Fibroblast of pulmonary artery (primary cell): Measurements from ENCODE around the gene TIGD3.

Experiments used
- DNase-seq: peaks from one replicate; pipeline ENCODE4 v3.0.0-alpha.2; 2010; ENCODE audit warnings: low read depth
- H3K4me3 ChIP-seq: replicated peaks from 2 replicates; pipeline ENCODE4 v1.5.1; 2011; ENCODE audit warnings: low read depth, mild to moderate bottlenecking, control low read depth, low read length, moderate library complexity
- CTCF ChIP-seq: IDR thresholded peaks from 2 replicates; pipeline ENCODE4 v1.5.1; 2011; ENCODE audit warnings: mild to moderate bottlenecking, control low read depth, low read length, inconsistent platforms; ENCODE audit errors: missing control alignments

The TIGD3 gene

GRCh38 chr11:65316227-65317024, 38.1 kb upstream of the TIGD3 start:
- DNase-seq = peak; percentile 92
- TF ChIP-seq CTCF = no peak
- peak overlapping the region; percentile 95 for H3K4me3 ChIP-seq

GRCh38 chr11:65317025-65317786, 37.3 kb upstream of the TIGD3 start:
- TF ChIP-seq CTCF = no peak
- DNase-seq = peak; percentile 86
- peak overlapping the region; percentile 95 for H3K4me3 ChIP-seq

- no peak for TF ChIP-seq CTCF
- DNase-seq = no peak
- H3K4me3 ChIP-seq = no peak overlapping the region
These were observed 34.0 kb upstream of the TIGD3 start for GRCh38 chr11:65320386-65321075.

GRCh38 chr11:65321076-65321475, 33.5 kb upstream of the TIGD3 start:
- no peak for TF ChIP-seq CTCF
- H3K4me3 ChIP-seq = no peak overlapping the region
- no peak for DNase-seq

- H3K4me3 ChIP-seq = no peak overlapping the region
- no peak for TF ChIP-seq CTCF
- no peak for DNase-seq
These were observed 32.6 kb upstream of the TIGD3 start for GRCh38 chr11:65321828-65322485.

- DNase-seq = no peak
- no peak for TF ChIP-seq CTCF
- H3K4me3 ChIP-seq = no peak overlapping the region
These were observed 30.7 kb upstream of the TIGD3 start for GRCh38 chr11:65323813-65324212.
